ENCODE results near the gene ICAM5. TPM values are rescaled to one million over a fixed set of nuclear protein-coding genes. Genes with fewer than 3 reads are reported as not detected.

The ICAM5 gene
- total RNA-seq, 1 experiment from 2014 or later: 1.6 TPM

GRCh38 chr19:10254244-10254643 lies 35.5 kb upstream of the ICAM5 start:
- peaks cover 2% of the 10 kb centered on the region for H3K79me1 ChIP-seq (ENCODE audit: insufficient read depth, low read depth, low read length, poor library complexity, severe bottlenecking)
- H2BK5ac ChIP-seq (ENCODE audit: insufficient read length, low read length): no peak overlapping the region
- no peak overlapping the region for H2BK15ac ChIP-seq (ENCODE audit: low read depth, low read length)
- H4K8ac ChIP-seq (replicated peaks; ENCODE audit: insufficient read length, low read depth, low read length): no peak overlapping the region
- no peak overlapping the region for H3K27ac Mint-ChIP-seq
- no peak overlapping the region for H2AFZ ChIP-seq (ENCODE audit: low read length)
- peaks cover 5 to 9% of the 10 kb centered on the region in 2 experiments for H3K4me1 Mint-ChIP-seq
- H2BK120ac ChIP-seq (ENCODE audit: low read depth, low read length, poor library complexity, severe bottlenecking): no peak overlapping the region
- H3K79me2 ChIP-seq (ENCODE audit: insufficient read depth, low read length): no peaks in the 10 kb centered on the region
- WGBS (ENCODE audit: extremely low coverage, insufficient read length, low lambda C conversion rate): no CpG with 5 or more reads among the region's 3 CpGs
- H3K18ac ChIP-seq (ENCODE audit: insufficient read length, low read depth, low read length): no peak overlapping the region
- no peaks in the 10 kb centered on the region for H3K9me3 Mint-ChIP-seq
- no peak overlapping the region for H3K56ac ChIP-seq (ENCODE audit: insufficient read length, low read depth, low read length)
- H3K4me1 ChIP-seq (ENCODE audit: insufficient read depth, low read length): no peaks in the 10 kb centered on the region; the same call in 1 of the 2 replicates
- no peak overlapping the region for H3K4me2 ChIP-seq (ENCODE audit: insufficient read depth, insufficient read length, low read length)
- no peaks in the 10 kb centered on the region for H3K27me3 ChIP-seq (ENCODE audit: insufficient read depth, low read length)
- H2AK5ac ChIP-seq (ENCODE audit: insufficient read length, low read length): no peak overlapping the region
- no peaks in the 10 kb centered on the region for H3K27me3 Mint-ChIP-seq (ENCODE audit: low read depth)
- peak overlapping the region in 1 of 2 experiments; percentile 97; a peak in 2 of 5 replicates for H3K4me3 Mint-ChIP-seq
- no peak overlapping the region for H3T11ph ChIP-seq (ENCODE audit: low read length)
- H3K36me3 Mint-ChIP-seq (ENCODE audit: insufficient read depth in 1 of 3, low read depth in 3 of 3): peaks cover 29 to 53% (median 49%) of the 10 kb centered on the region in 3 experiments; a peak in 6 of 7 replicates
- no peak overlapping the region for H2BK20ac ChIP-seq (ENCODE audit: low read depth, low read length, poor library complexity, severe bottlenecking)
- H3K4ac ChIP-seq (ENCODE audit: low read depth, low read length): no peak overlapping the region
- no peak for TF ChIP-seq CTCF (conservative IDR thresholded peaks at IDR 0.05)
- H3K23me2 ChIP-seq (ENCODE audit: insufficient read length, low read depth, low read length, poor library complexity, severe bottlenecking): peaks cover 4% of the 10 kb centered on the region
- no peak overlapping the region for H3K14ac ChIP-seq (ENCODE audit: insufficient read depth, low read length)
- no peaks in the 10 kb centered on the region for H3K9me3 ChIP-seq (ENCODE audit: control insufficient read depth, low read depth, low read length)
- H4K5ac ChIP-seq (ENCODE audit: insufficient read length, low read depth, low read length): no peak overlapping the region
- no peak overlapping the region for H2BK12ac ChIP-seq (ENCODE audit: insufficient read length, low read depth, low read length)
- no peak for DNase-seq
- H4K91ac ChIP-seq (ENCODE audit: insufficient read length, low read depth, low read length): no peak overlapping the region
- H3K27ac ChIP-seq (ENCODE audit: insufficient read length, low read depth, low read length): no peak overlapping the region
- peaks cover 4% of the 10 kb centered on the region for H4K20me1 ChIP-seq (ENCODE audit: control insufficient read depth, insufficient read depth, insufficient read length)
- no peak overlapping the region for H3K23ac ChIP-seq (ENCODE audit: insufficient read length, low read depth, low read length)
- H3K9ac ChIP-seq (ENCODE audit: extremely low read depth, insufficient read length, low read length): no peak overlapping the region
